ENCODE results near the gene NIPSNAP3A.

GRCh38 chr9:104772714-104773510, 25.4 kb downstream of the NIPSNAP3A start:
- TF ChIP-seq EZH2phosphoT487 (IDR thresholded peaks at IDR 0.05; ENCODE audit: insufficient read depth, low read depth) (no peak), EZH2 (IDR thresholded peaks at IDR 0.05; ENCODE audit: insufficient read depth, poor library complexity, severe bottlenecking) (no peak)

All from GM23248 (cell line).